NCI-H510A treated with DMSO at 0.1 percent for 48 hours (cell line): ENCODE measurements around the gene ZC3H6.
"Not testable (repeated sequence)": the region's sequence is repeated elsewhere in the genome, so short reads cannot be mapped to it uniquely, and the experiment has no call there.

Experiments
- DNase-seq: peaks from one replicate; lab custom pipeline; 2025; lab: John Stamatoyannopoulos, UW

ZC3H6 gene

GRCh38 chr2:112321375-112322320 lies 46.3 kb downstream of the ZC3H6 start:
- no peak for DNase-seq

GRCh38 chr2:112322919-112323318 lies 47.5 kb downstream of the ZC3H6 start:
- DNase-seq, result no peak

- no peak for DNase-seq
Observed at GRCh38 chr2:112332123-112332696, 56.8 kb downstream of the ZC3H6 start.

GRCh38 chr2:112335600-112335999 lies 60.2 kb downstream of the ZC3H6 start:
- DNase-seq, result no peak

GRCh38 chr2:112339986-112340385 lies 64.6 kb downstream of the ZC3H6 start:
- DNase-seq, result no peak

- no peak for DNase-seq
Observed at GRCh38 chr2:112340475-112341267, 65.3 kb downstream of the ZC3H6 start.

GRCh38 chr2:112342067-112342550 lies 66.7 kb downstream of the ZC3H6 start:
- DNase-seq, result no peak

GRCh38 chr2:112343827-112344585 lies 68.6 kb downstream of the ZC3H6 start:
- peak; percentile 12 for DNase-seq

GRCh38 chr2:112345030-112346027 lies 69.9 kb downstream of the ZC3H6 start:
- DNase-seq, result peak; percentile 74

- not testable (repeated sequence) for DNase-seq
Observed at GRCh38 chr2:112352292-112352691, 76.9 kb downstream of the ZC3H6 start.

GRCh38 chr2:112352809-112353603 lies 77.6 kb downstream of the ZC3H6 start:
- DNase-seq, result not testable (repeated sequence)

- DNase-seq, result not testable (repeated sequence)
Observed at GRCh38 chr2:112354335-112354734, 78.9 kb downstream of the ZC3H6 start.

- not testable (repeated sequence) for DNase-seq
Observed at GRCh38 chr2:112360055-112360454, 84.7 kb downstream of the ZC3H6 start.
